B cell (primary cell): Measurements from ENCODE around the gene CDHR3. TPM values are rescaled to one million over a fixed set of nuclear protein-coding genes. Genes with fewer than 3 reads are reported as not detected.

Experiments used
- ATAC-seq: fragments of 200-7000 bp; cut with Tn5 transposase; one replicate; pipeline ENCODE4 v1.10.0; 2021; ENCODE audit warnings: low read depth, mild to moderate bottlenecking, moderate number of reproducible peaks, moderate library complexity
- CTCF ChIA-PET: fragments of 350-600 bp; sonication (Branson Sonifier 250); formaldehyde crosslinking; loops from one replicate; lab custom pipeline; 2021; ENCODE audit warnings: antibody characterized with exemption, inconsistent platforms; lab: Charles Lee
- POLR2A ChIA-PET: fragments of 350-600 bp; sonication (Branson Sonifier 250); formaldehyde crosslinking; loops from one replicate; lab custom pipeline; 2021; ENCODE audit warnings: antibody characterized with exemption; lab: Charles Lee
- DNase-seq: peaks from one replicate; pipeline ENCODE4 v3.0.0; 2013
- H2AFZ ChIP-seq: 2 replicates; pipeline ENCODE4 v1.6.1; 2012; ENCODE audit warnings: mild to moderate bottlenecking, low read depth, low read length; ENCODE audit not compliant: insufficient read depth, poor library complexity, severe bottlenecking
- H3K27ac ChIP-seq, 2 donors: 1 replicate in 1 of 2; 2 replicates in 1 of 2; pipeline ENCODE4 v1.5.1; 2012 to 2013; ENCODE audit warnings: low read length in 2 of 2, mild to moderate bottlenecking in 2 of 2, moderate library complexity in 1 of 2
- H3K27me3 ChIP-seq, 4 experiments: fragments of 200-600 bp in 1 of 4; sonication (generic) in 1 of 4; replicated peaks in 1 of 4; 1 replicate in 2 of 4; 2 replicates in 2 of 4; pipeline versions ENCODE4 v1.6.1 to v1.7.0; 2013 to 2016; ENCODE audit warnings: low read length in 3 of 4, mild to moderate bottlenecking in 2 of 4, mixed read lengths in 1 of 4, moderate library complexity in 1 of 4; ENCODE audit not compliant: insufficient read depth in 4 of 4, control insufficient read depth in 3 of 4; ENCODE audit errors: control extremely low read depth in 1 of 4
- H3K36me3 ChIP-seq, 2 experiments: replicated peaks in 1 of 2; 1 replicate in 1 of 2; 2 replicates in 1 of 2; pipeline versions ENCODE4 v1.6.1 to v1.7.1; 2013; ENCODE audit warnings: low read length in 1 of 2; ENCODE audit not compliant: insufficient read depth in 2 of 2, control insufficient read depth in 1 of 2; ENCODE audit errors: control extremely low read depth in 1 of 2, extremely low read depth in 1 of 2
- H3K4me1 ChIP-seq, 2 donors: fragments of 200-600 bp in 1 of 2; sonication (generic) in 1 of 2; 1 replicate in 1 of 2; 2 replicates in 1 of 2; pipeline versions ENCODE4 v1.5.1 to v1.6.1; 2013 to 2017; ENCODE audit warnings: low read length in 2 of 2; ENCODE audit not compliant: control insufficient read depth in 2 of 2, insufficient read depth in 2 of 2
- H3K4me2 ChIP-seq: replicated peaks from 2 replicates; pipeline ENCODE3; 2012; ENCODE audit warnings: mild to moderate bottlenecking, low read depth, low read length; ENCODE audit not compliant: poor library complexity, severe bottlenecking
- H3K4me3 ChIP-seq, 5 experiments: fragments of 200-600 bp in 1 of 5; sonication (generic) in 1 of 5; 1 replicate in 3 of 5; 2 replicates in 2 of 5; pipeline versions ENCODE4 v1.5.1 to v1.7.0; 2011 to 2016; ENCODE audit warnings: low read length in 4 of 5, mild to moderate bottlenecking in 4 of 5, low read depth in 2 of 5, control low read depth in 1 of 5, moderate library complexity in 1 of 5; ENCODE audit not compliant: insufficient read depth in 1 of 5; ENCODE audit errors: control extremely low read depth in 1 of 5, extremely low read depth in 1 of 5
- H3K79me2 ChIP-seq: fragments of 200-600 bp; sonication (generic); one replicate; pipeline ENCODE4 v1.6.0; 2016; ENCODE audit warnings: low read length; ENCODE audit not compliant: control insufficient read depth, insufficient read depth
- H3K9ac ChIP-seq: fragments of 200-600 bp; sonication (generic); 2 replicates; pipeline ENCODE4 v1.6.1; 2017; ENCODE audit warnings: mild to moderate bottlenecking, low read length, moderate library complexity
- H3K9me3 ChIP-seq, 3 donors: one replicate each; pipeline versions ENCODE4 v1.6.1 to v1.7.1; 2013; ENCODE audit warnings: low read length in 2 of 3; ENCODE audit not compliant: control insufficient read depth in 2 of 3, insufficient read depth in 1 of 3; ENCODE audit errors: control extremely low read depth in 1 of 3
- H4K20me1 ChIP-seq: 2 replicates; pipeline ENCODE4 v1.6.0; 2012; ENCODE audit warnings: mild to moderate bottlenecking, low read length; ENCODE audit not compliant: insufficient read depth, control insufficient read depth, poor library complexity, severe bottlenecking
- H3K27ac Mint-ChIP-seq: one replicate; pipeline ENCODE4 v1.8.0; 2021; ENCODE audit warnings: mixed read lengths
- H3K27me3 Mint-ChIP-seq: one replicate; pipeline ENCODE4 v1.8.0; 2021; ENCODE audit warnings: mixed read lengths
- H3K4me1 Mint-ChIP-seq: one replicate; pipeline ENCODE4 v1.8.0; 2021; ENCODE audit warnings: mixed read lengths
- H3K4me3 Mint-ChIP-seq: one replicate; pipeline ENCODE4 v1.8.0; 2021; ENCODE audit warnings: mixed read lengths
- H3K9me3 Mint-ChIP-seq: one replicate; pipeline ENCODE4 v1.8.0; 2022; ENCODE audit warnings: mixed read lengths; ENCODE audit not compliant: insufficient read depth
- CTCF ChIP-seq: fragments of 200-600 bp; IDR thresholded peaks from one replicate; pipeline ENCODE4 v1.8.0; 2022; ENCODE audit warnings: antibody characterized with exemption, mild to moderate bottlenecking
- EZH2 ChIP-seq: IDR thresholded peaks from 2 replicates; pipeline ENCODE4 v1.6.1; 2012; ENCODE audit warnings: borderline replicate concordance, low read depth, mild to moderate bottlenecking, moderate library complexity, low read length; ENCODE audit not compliant: insufficient read depth, poor library complexity, severe bottlenecking
- WGBS: methylation state at CpG from one replicate; pipeline ENCODE4 v1.1.5; 2013; ENCODE audit warnings: missing lambda C conversion rate; ENCODE audit not compliant: insufficient coverage; 5-methylcytosine and 5-hydroxymethylcytosine counted together
- intact Hi-C: fragments of 100-400 bp; cut with micrococcal nuclease; formaldehyde crosslinking; loops from one replicate; pipeline ENCODE4 v1.10.0; 2022
- polyA plus RNA-seq: library from polyadenylated mRNA; depleted of rRNA; stranded (reverse); fragments of >200 nt; gene quantifications from 2 replicates; pipeline ENCODE4 v1.2.3, GENCODE V29; 2012
- total RNA-seq, 2 donors: library from RNA; stranded (reverse); fragments of 120-200 nt in 1 of 2; gene quantifications; 1 replicate in 1 of 2; 2 replicates in 1 of 2; pipeline versions ENCODE4 v1.2.3 to v1.2.4, GENCODE V29; 2013 to 2022

Gene CDHR3
- total and polyA plus RNA-seq, 2 donors (not counting 1 experiment from before 2014, with no cell fraction given), result 0.34 to 2.6 TPM

DNA sequence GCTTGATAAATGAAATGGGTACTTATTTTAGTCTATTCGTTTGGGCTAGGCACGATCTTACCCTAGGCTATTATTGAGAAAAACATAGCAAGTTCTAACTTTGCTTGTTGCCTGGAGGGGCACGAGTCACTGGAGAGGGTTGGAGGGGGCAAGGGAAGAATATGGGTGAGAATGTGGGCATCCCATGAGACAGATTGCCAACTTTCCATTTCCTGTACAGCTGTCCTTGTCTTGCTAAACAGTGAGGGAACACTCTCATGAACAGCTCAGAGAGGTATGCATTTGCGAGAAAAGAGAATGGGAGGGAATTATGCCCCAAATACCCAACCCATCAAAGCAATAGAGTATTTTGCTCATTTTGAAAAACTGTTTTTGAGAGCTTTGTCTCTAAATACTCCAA is 9.2 kb downstream of the CDHR3 start:
- DNase-seq (no peak), ATAC-seq (no peak)
- Histone ChIP-seq H2AFZ (no peak overlapping the region), H4K20me1 (no peaks in the 10 kb centered on the region), H3K27me3 (no peaks in the 10 kb centered on the region), H3K27ac (no peak overlapping the region), H3K36me3 (no peaks in the 10 kb centered on the region), H3K4me3 (no peak overlapping the region), H3K4me1 (no peaks in the 10 kb centered on the region), H3K9me3 (no peaks in the 10 kb centered on the region), H3K4me2 (no peak overlapping the region), H3K9ac (no peak overlapping the region), H3K79me2 (no peaks in the 10 kb centered on the region)
- intact Hi-C loops, result no loop called here
- Mint-ChIP-seq H3K4me3 (no peak overlapping the region), H3K27ac (no peak overlapping the region), H3K4me1 (no peaks in the 10 kb centered on the region), H3K27me3 (peaks cover 11% of the 10 kb centered on the region), H3K9me3 (no peaks in the 10 kb centered on the region)
- no peak for TF ChIP-seq CTCF
- no peak for TF ChIP-seq EZH2
- CTCF ChIA-PET, result interaction anchor here (1.1 kb wide), 1 partner anchor 182 kb away, joined by 3 read pairs; no protein-coding TSS in a partner anchor
- 7% methylated on average over 2 of the region's 4 CpGs for WGBS
- POLR2A ChIA-PET, result no interaction called here

- WGBS, result 88% methylated on average over 5 of the region's 5 CpGs
- Mint-ChIP-seq H3K4me3 (no peak overlapping the region), H3K27me3 (peaks cover 15% of the 10 kb centered on the region), H3K27ac (no peak overlapping the region), H3K4me1 (no peaks in the 10 kb centered on the region), H3K9me3 (no peaks in the 10 kb centered on the region)
- no peak for TF ChIP-seq EZH2
- no peak for TF ChIP-seq CTCF
- no peaks in the 10 kb centered on the region for H3K36me3 ChIP-seq
- no peak overlapping the region for H3K9ac ChIP-seq
- POLR2A ChIA-PET, result no interaction called here
- no peaks in the 10 kb centered on the region for H3K4me1 ChIP-seq
- H3K9me3 ChIP-seq, result no peaks in the 10 kb centered on the region
- H3K4me3 ChIP-seq, result no peak overlapping the region
- no peaks in the 10 kb centered on the region for H3K27me3 ChIP-seq
- no peaks in the 10 kb centered on the region for H3K79me2 ChIP-seq
- no peak overlapping the region for H2AFZ ChIP-seq
- intact Hi-C loops, result no loop called here
- ATAC-seq, result no peak
- no peak overlapping the region for H3K4me2 ChIP-seq
- H4K20me1 ChIP-seq, result no peaks in the 10 kb centered on the region
- CTCF ChIA-PET, result no interaction called here
- no peak overlapping the region for H3K27ac ChIP-seq
- no peak for DNase-seq
Observed at GRCh38 chr7:105974471-105974870, 11.4 kb downstream of the CDHR3 start.
